ENCODE results near the gene RPS2.
"Not testable (repeated sequence)": the region's sequence is repeated elsewhere in the genome, so short reads cannot be mapped to it uniquely, and the experiment has no call there.

The RPS2 gene

DNA sequence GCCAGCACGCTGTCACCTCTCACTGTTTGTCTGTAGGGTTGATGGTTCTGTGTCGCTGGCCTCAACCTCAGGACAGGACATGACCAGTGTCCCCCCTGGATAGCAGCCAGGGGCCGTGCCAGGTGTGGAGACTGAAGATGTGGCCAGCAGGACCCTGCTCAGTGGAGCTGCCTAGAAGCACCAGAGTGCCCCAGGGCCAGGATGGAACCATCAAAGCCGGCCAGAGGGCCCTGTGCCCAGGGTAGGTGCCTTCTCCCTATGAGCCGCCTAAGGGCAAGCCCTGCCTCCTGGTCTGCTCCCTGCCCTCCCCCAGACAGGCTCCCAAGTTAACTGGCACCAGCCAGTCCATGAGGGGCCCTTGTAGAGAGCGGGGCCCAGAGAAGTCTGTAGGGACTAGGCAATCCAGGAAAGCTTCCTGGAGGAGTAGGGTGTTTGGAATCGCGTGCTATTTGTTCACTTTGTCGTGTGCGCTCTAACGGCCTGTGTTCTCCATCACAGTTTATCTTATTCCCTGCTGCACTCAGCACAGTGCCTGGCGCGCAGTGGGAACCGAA, 5.8 kb downstream of the RPS2 start:
- no peak for DNase-seq (ENCODE audit: low read depth)
- TF ChIP-seq, protein P1, sequence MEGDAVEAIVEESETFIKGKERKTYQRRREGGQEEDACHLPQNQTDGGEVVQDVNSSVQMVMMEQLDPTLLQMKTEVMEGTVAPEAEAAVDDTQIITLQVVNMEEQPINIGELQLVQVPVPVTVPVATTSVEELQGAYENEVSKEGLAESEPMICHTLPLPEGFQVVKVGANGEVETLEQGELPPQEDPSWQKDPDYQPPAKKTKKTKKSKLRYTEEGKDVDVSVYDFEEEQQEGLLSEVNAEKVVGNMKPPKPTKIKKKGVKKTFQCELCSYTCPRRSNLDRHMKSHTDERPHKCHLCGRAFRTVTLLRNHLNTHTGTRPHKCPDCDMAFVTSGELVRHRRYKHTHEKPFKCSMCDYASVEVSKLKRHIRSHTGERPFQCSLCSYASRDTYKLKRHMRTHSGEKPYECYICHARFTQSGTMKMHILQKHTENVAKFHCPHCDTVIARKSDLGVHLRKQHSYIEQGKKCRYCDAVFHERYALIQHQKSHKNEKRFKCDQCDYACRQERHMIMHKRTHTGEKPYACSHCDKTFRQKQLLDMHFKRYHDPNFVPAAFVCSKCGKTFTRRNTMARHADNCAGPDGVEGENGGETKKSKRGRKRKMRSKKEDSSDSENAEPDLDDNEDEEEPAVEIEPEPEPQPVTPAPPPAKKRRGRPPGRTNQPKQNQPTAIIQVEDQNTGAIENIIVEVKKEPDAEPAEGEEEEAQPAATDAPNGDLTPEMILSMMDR (conservative IDR thresholded peaks at IDR 0.05; ENCODE audit: low read depth, low read length) = no peak
- peak overlapping the region; percentile 92 for H3K4me3 ChIP-seq (ENCODE audit: low read depth, low read length)

DNA sequence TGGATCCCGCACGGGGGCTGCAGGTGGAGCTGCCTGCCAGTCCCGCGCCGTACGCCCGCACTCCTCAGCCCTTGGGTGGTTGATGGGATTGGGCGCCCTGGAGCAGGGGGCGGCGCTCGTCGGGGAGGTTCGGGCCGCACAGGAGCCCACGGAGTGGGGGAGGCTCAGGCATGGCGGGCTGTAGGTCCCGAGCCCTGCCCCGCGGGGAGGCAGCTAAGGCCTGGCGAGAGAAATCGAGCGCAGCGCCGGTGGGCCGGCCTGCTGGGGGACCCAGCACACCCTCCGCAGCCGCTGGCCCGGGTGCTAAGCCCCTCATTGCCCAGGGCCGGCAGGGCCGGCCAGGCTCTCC, 6.5 kb downstream of the RPS2 start:
- H3K4me3 ChIP-seq (ENCODE audit: low read depth, low read length); DNase-seq (ENCODE audit: low read depth): not testable (repeated sequence)

DNA sequence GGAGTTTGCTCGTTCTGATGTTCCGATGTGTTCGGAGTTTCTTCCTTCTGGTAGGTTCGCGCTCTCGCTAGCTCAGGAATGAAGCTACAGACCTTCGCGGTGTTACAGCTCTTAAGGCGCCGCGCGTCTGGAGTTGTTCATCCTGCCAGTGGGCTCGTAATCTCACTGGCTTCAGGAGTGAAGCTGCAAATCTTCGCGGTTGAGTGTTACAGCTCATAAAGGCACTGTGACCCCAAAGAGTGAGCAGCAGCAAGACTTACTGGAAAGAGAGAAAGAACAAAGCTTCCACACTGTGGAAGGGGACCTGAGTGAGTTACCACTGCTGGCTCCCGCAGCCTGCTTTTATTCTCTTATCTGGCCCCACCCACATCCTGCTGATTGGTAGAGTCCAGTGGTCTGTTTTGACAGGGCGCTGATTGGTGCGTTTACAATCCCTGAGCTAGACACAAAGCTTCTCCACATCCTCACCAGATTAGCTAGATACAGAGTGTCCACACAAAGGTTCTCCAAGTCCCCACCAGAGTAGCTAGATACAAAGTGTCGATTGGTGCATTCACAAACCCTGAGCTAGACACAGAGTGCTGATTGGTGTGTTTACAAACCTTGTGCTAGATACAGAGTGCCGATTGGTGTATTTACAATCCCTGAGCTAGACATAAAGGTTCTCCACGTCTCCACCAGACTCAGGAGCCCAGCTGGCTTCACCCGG, 7.0 kb downstream of the RPS2 start:
- H3K4me3 ChIP-seq (ENCODE audit: low read depth, low read length); DNase-seq (ENCODE audit: low read depth): not testable (repeated sequence)

DNA sequence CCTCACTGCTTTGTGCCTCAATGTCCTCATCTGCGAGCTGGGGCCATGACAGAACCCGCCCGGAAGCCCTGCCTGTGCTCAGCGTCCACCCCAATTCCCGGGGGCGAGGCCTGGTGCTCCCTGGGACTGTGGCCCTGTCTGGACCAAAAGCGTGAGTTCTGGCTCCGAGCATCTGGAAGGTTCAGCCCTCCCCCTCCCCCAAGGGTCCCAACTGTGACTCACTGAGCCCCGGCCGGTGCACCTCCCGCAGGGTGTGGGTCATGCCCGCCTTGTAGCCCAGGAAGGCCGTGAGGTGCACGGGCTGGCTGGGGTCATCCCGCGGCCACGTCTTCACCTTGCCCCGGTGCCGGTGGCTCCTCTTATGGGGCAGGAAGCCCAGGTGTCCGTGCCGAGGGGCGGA, 10.9 kb downstream of the RPS2 start:
- TF ChIP-seq, protein P1 (conservative IDR thresholded peaks at IDR 0.05; ENCODE audit: low read depth, low read length) = no peak
- DNase-seq (ENCODE audit: low read depth) = no peak
- no peak overlapping the region for H3K4me3 ChIP-seq (ENCODE audit: low read depth, low read length)

DNA sequence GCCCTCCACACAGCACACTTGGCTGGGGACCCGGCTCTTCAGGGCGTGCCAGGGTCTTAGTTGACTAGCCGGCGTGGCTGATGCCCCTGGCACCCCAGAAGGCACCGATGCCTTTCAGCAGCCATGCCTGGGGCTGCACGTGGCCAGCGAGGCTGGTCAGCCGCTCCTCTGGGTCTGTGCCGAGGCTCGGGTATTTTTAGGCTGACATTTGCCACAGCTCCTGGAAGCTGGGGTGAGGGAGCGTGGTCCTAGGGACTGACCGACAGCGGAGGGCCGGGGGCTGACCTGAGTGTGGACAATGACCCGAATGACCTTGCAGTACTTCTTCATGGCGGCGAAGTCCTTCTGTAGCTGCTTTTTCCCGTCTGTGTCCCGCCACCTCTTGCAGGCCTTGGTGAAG, 14.1 kb downstream of the RPS2 start:
- no peak overlapping the region for H3K4me3 ChIP-seq (ENCODE audit: low read depth, low read length)
- no peak for DNase-seq (ENCODE audit: low read depth)
- TF ChIP-seq, protein P1 (conservative IDR thresholded peaks at IDR 0.05; ENCODE audit: low read depth, low read length) = no peak

DNA sequence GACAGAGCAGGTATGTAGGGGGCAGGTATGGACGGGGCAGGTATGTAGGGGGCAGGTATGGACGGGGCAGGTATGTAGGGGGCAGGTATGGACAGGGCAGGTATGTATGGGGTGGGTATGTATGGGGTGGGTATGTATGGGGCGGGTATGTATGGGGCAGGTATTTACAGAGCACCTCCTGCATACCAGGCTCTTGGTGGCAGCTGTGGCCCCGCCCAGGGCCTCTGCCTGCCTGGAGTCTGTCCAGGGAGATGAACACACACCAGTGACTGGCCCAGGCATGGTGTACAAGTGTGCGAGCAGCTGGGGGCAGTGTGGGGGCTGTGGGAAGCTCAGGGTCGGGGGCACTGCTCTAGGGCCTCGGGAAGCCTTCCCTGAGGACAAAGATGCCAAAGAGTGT, 14.6 kb downstream of the RPS2 start:
- DNase-seq (ENCODE audit: low read depth) = no peak
- no peak overlapping the region for H3K4me3 ChIP-seq (ENCODE audit: low read depth, low read length)
- TF ChIP-seq, protein P1 (conservative IDR thresholded peaks at IDR 0.05; ENCODE audit: low read depth, low read length) = no peak

DNA sequence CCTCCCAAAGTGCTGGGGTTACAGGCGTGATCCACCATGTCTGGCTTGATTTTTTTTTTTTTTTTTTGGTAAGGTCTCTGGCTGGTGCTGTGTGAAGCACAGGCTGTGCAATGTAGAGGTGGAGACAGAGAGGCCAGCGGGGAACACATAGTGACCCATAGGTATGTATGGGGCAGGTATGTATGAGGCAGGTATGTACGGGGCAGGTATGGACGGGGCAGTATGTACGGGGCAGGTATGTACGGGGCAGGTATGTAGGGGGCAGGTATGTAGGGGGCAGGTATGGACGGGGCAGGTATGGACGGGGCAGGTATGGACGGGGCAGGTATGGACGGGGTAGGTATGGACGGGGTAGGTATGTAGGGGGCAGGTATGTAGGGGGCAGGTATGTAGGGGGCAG, 15.1 kb downstream of the RPS2 start:
- TF ChIP-seq, protein P1 (conservative IDR thresholded peaks at IDR 0.05; ENCODE audit: low read depth, low read length) = no peak
- no peak for DNase-seq (ENCODE audit: low read depth)
- H3K4me3 ChIP-seq (ENCODE audit: low read depth, low read length) = no peak overlapping the region

DNA sequence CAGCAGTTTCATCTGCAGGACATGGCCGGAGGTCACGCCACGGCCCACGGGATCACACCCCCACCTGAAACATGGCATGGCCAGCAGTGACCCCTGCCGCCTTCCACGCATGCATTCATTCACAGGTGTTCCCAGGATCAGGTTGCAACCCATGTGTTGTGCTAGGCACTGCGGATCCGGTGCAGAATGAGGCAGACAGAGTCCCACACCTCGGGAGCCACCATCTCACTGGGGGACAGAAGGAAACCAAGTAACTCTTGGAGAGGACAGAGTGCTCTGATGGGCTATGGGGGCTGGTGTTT, 17.3 kb downstream of the RPS2 start:
- no peak for DNase-seq (ENCODE audit: low read depth)
- H3K4me3 ChIP-seq (ENCODE audit: low read depth, low read length) = no peak overlapping the region
- TF ChIP-seq, protein P1 (conservative IDR thresholded peaks at IDR 0.05; ENCODE audit: low read depth, low read length) = no peak

Measured in choroid plexus epithelial cell (primary cell).